Activated CD8-positive, alpha-beta T cell treated with anti-CD3 and anti-CD28 coated beads, Interleukin-2, amount 10 ng/mL, durations not matched to agents 7 days and 5 days (primary cell): ENCODE results near the gene AHI1. TPM values are rescaled to one million over a fixed set of nuclear protein-coding genes. Genes with fewer than 3 reads are reported as not detected.

Experiments
- ATAC-seq: fragments of 150-1000 bp; cut with Tn5 transposase; one replicate; pipeline ENCODE4 v1.10.0; 2021; ENCODE audit warnings: moderate library complexity
- CTCF ChIA-PET: fragments of 350-600 bp; sonication (Branson Sonifier 250); formaldehyde crosslinking; loops from one replicate; lab custom pipeline; 2021; ENCODE audit warnings: antibody characterized with exemption; lab: Charles Lee
- POLR2A ChIA-PET: fragments of 350-600 bp; sonication (Branson Sonifier 250); formaldehyde crosslinking; loops from one replicate; lab custom pipeline; 2021; ENCODE audit warnings: antibody characterized with exemption; lab: Charles Lee
- DNase-seq: peaks from one replicate; pipeline ENCODE4 v3.0.0-alpha.2; 2020
- H3K27ac Mint-ChIP-seq: one replicate; pipeline ENCODE4 v1.8.0; 2021; ENCODE audit warnings: mild to moderate bottlenecking, mixed read lengths
- H3K27me3 Mint-ChIP-seq: one replicate; pipeline ENCODE4 v1.8.0; 2021; ENCODE audit warnings: low read depth, mixed read lengths
- H3K36me3 Mint-ChIP-seq: one replicate; pipeline ENCODE4 v1.8.0; 2021; ENCODE audit warnings: low read depth, mixed read lengths
- H3K4me1 Mint-ChIP-seq: one replicate; pipeline ENCODE4 v1.8.0; 2021; ENCODE audit warnings: low read depth, mixed read lengths
- H3K4me3 Mint-ChIP-seq: one replicate; pipeline ENCODE4 v1.8.0; 2021; ENCODE audit warnings: mild to moderate bottlenecking, mixed read lengths
- H3K9me3 Mint-ChIP-seq: one replicate; pipeline ENCODE4 v1.8.0; 2022; ENCODE audit warnings: mixed read lengths; ENCODE audit not compliant: insufficient read depth
- total RNA-seq, 2 experiments: library from RNA; stranded (reverse); gene quantifications; one replicate each; pipeline ENCODE4 v1.2.3, GENCODE V29; 2021

Gene AHI1
- total RNA-seq, 2 experiments from 2014 or later, result 10.9 to 13.8 TPM

- Mint-ChIP-seq H3K9me3 (no peaks in the 10 kb centered on the region), H3K27me3 (no peaks in the 10 kb centered on the region), H3K4me3 (no peak overlapping the region), H3K4me1 (no peaks in the 10 kb centered on the region), H3K27ac (no peak overlapping the region), H3K36me3 (no peaks in the 10 kb centered on the region)
- POLR2A ChIA-PET, result no interaction called here
- DNase-seq (no peak), ATAC-seq (no peak)
- CTCF ChIA-PET, result interaction anchor here (1.1 kb wide), 1 partner anchor 10 kb away, joined by 3 read pairs; no protein-coding TSS in a partner anchor
Measured at GRCh38 chr6:135268263-135268662, 229.3 kb downstream of the AHI1 start.

GRCh38 chr6:135267085-135267484, 230.5 kb downstream of the AHI1 start:
- H3K36me3 Mint-ChIP-seq, result no peaks in the 10 kb centered on the region
- H3K4me3 Mint-ChIP-seq, result no peak overlapping the region
- H3K9me3 Mint-ChIP-seq, result no peaks in the 10 kb centered on the region
- ChIA-PET POLR2A (no interaction called here), CTCF (no interaction called here)
- H3K27me3 Mint-ChIP-seq, result no peaks in the 10 kb centered on the region
- H3K4me1 Mint-ChIP-seq, result no peaks in the 10 kb centered on the region
- DNase-seq (no peak), ATAC-seq (no peak)
- H3K27ac Mint-ChIP-seq, result no peak overlapping the region

- Mint-ChIP-seq H3K36me3 (no peaks in the 10 kb centered on the region), H3K4me3 (no peak overlapping the region), H3K4me1 (no peaks in the 10 kb centered on the region), H3K9me3 (no peaks in the 10 kb centered on the region), H3K27ac (no peak overlapping the region), H3K27me3 (no peaks in the 10 kb centered on the region)
- no peak for DNase-seq
- CTCF ChIA-PET, result no interaction called here
- POLR2A ChIA-PET, result no interaction called here
- no peak for ATAC-seq
Measured at GRCh38 chr6:135266675-135267074, 230.9 kb downstream of the AHI1 start.

- Mint-ChIP-seq H3K4me3 (no peak overlapping the region), H3K36me3 (no peaks in the 10 kb centered on the region), H3K4me1 (no peaks in the 10 kb centered on the region), H3K27ac (no peak overlapping the region), H3K27me3 (no peaks in the 10 kb centered on the region), H3K9me3 (no peaks in the 10 kb centered on the region)
- CTCF ChIA-PET, result interaction anchor here (1.5 kb wide), 1 partner anchor 15 kb away, joined by 4 read pairs; no protein-coding TSS in a partner anchor
- POLR2A ChIA-PET, result no interaction called here
- DNase-seq, result no peak
- no peak for ATAC-seq
Measured at GRCh38 chr6:135265278-135265677, 232.3 kb downstream of the AHI1 start.

- CTCF ChIA-PET, result no interaction called here
- Mint-ChIP-seq H3K27me3 (peaks cover 7% of the 10 kb centered on the region), H3K36me3 (no peaks in the 10 kb centered on the region), H3K27ac (no peak overlapping the region), H3K4me1 (no peaks in the 10 kb centered on the region), H3K9me3 (no peaks in the 10 kb centered on the region), H3K4me3 (no peak overlapping the region)
- ATAC-seq (no peak), DNase-seq (no peak)
- POLR2A ChIA-PET, result no interaction called here
Measured at GRCh38 chr6:135261872-135262725, 235.4 kb downstream of the AHI1 start.

GRCh38 chr6:135260612-135261011, 236.9 kb downstream of the AHI1 start:
- ATAC-seq, result no peak

GRCh38 chr6:135258970-135259369, 238.6 kb downstream of the AHI1 start:
- H3K36me3 Mint-ChIP-seq, result no peaks in the 10 kb centered on the region
- H3K27me3 Mint-ChIP-seq, result peaks cover 7% of the 10 kb centered on the region
- ChIA-PET CTCF (interaction anchor here (1.0 to 3.2 kb wide), 2 partner anchors 16 to 164 kb away, joined by 3 to 8 read pairs; no protein-coding TSS in a partner anchor), POLR2A (interaction anchor here (0.9 kb wide), 1 partner anchor 28 kb away, joined by 3 read pairs; no protein-coding TSS in a partner anchor)
- H3K9me3 Mint-ChIP-seq, result no peaks in the 10 kb centered on the region
- H3K27ac Mint-ChIP-seq, result no peak overlapping the region
- ATAC-seq (no peak), DNase-seq (no peak)
- H3K4me3 Mint-ChIP-seq, result no peak overlapping the region
- H3K4me1 Mint-ChIP-seq, result no peaks in the 10 kb centered on the region

More at GRCh38 chr6:135260612-135261011, 236.9 kb downstream of the AHI1 start:
- DNase-seq, result no peak
- Mint-ChIP-seq H3K4me1 (no peaks in the 10 kb centered on the region), H3K27ac (no peak overlapping the region), H3K4me3 (no peak overlapping the region), H3K9me3 (no peaks in the 10 kb centered on the region), H3K36me3 (no peaks in the 10 kb centered on the region), H3K27me3 (peaks cover 7% of the 10 kb centered on the region)
- CTCF ChIA-PET, result no interaction called here
- POLR2A ChIA-PET, result no interaction called here

GRCh38 chr6:135257631-135258405, 239.7 kb downstream of the AHI1 start:
- Mint-ChIP-seq H3K4me3 (no peak overlapping the region), H3K36me3 (no peaks in the 10 kb centered on the region), H3K4me1 (no peaks in the 10 kb centered on the region), H3K27ac (no peak overlapping the region), H3K9me3 (no peaks in the 10 kb centered on the region), H3K27me3 (peaks cover 7% of the 10 kb centered on the region)
- POLR2A ChIA-PET, result no interaction called here
- CTCF ChIA-PET, result interaction anchor here (0.7 to 3.2 kb wide), 5 partner anchors 11 to 165 kb away, joined by 3 to 8 read pairs (median 3); no protein-coding TSS in a partner anchor
- DNase-seq (no peak), ATAC-seq (no peak)

- no peak for DNase-seq
- H3K9me3 Mint-ChIP-seq, result no peaks in the 10 kb centered on the region
- H3K36me3 Mint-ChIP-seq, result no peaks in the 10 kb centered on the region
- ChIA-PET POLR2A (no interaction called here), CTCF (interaction anchor here (2.2 to 3.2 kb wide), 2 partner anchors 113 to 166 kb away, joined by 7 to 8 read pairs; no protein-coding TSS in a partner anchor)
- ATAC-seq, result no peak
- H3K4me1 Mint-ChIP-seq, result no peaks in the 10 kb centered on the region
- peaks cover 7% of the 10 kb centered on the region for H3K27me3 Mint-ChIP-seq
- no peak overlapping the region for H3K27ac Mint-ChIP-seq
- no peak overlapping the region for H3K4me3 Mint-ChIP-seq
Measured at GRCh38 chr6:135256866-135257265, 240.7 kb downstream of the AHI1 start.

- H3K27ac Mint-ChIP-seq, result no peak overlapping the region
- CTCF ChIA-PET, result no interaction called here
- H3K36me3 Mint-ChIP-seq, result no peaks in the 10 kb centered on the region
- POLR2A ChIA-PET, result no interaction called here
- no peaks in the 10 kb centered on the region for H3K9me3 Mint-ChIP-seq
- H3K4me1 Mint-ChIP-seq, result no peaks in the 10 kb centered on the region
- H3K27me3 Mint-ChIP-seq, result peaks cover 3% of the 10 kb centered on the region
- no peak for ATAC-seq
- no peak overlapping the region for H3K4me3 Mint-ChIP-seq
- DNase-seq, result no peak
Measured at GRCh38 chr6:135254471-135254870, 243.1 kb downstream of the AHI1 start.

GRCh38 chr6:135251498-135252441, 245.8 kb downstream of the AHI1 start:
- Mint-ChIP-seq H3K27ac (no peak overlapping the region), H3K9me3 (no peaks in the 10 kb centered on the region), H3K4me3 (no peak overlapping the region), H3K4me1 (no peaks in the 10 kb centered on the region), H3K27me3 (no peaks in the 10 kb centered on the region), H3K36me3 (no peaks in the 10 kb centered on the region)
- CTCF ChIA-PET, result no interaction called here
- ATAC-seq (no peak), DNase-seq (no peak)
- POLR2A ChIA-PET, result no interaction called here
